H1 (cell line): Measurements from ENCODE around the gene TANC1. TPM values are rescaled to one million over a fixed set of nuclear protein-coding genes. Genes with fewer than 3 reads are reported as not detected.

Experiments used
- CTCF ChIA-PET: fragments of 300-600 bp; sonication (Branson Sonifier 250); formaldehyde crosslinking; loops from one replicate; lab custom pipeline; 2021; ENCODE audit not compliant: partially characterized antibody; lab: Charles Lee
- POLR2A ChIA-PET: fragments of 300-600 bp; sonication (Branson Sonifier 250); formaldehyde crosslinking; loops from one replicate; lab custom pipeline; 2021; ENCODE audit warnings: inconsistent platforms; ENCODE audit not compliant: partially characterized antibody; lab: Charles Lee
- DNase-seq, 2 experiments: peaks; one replicate each; pipeline versions ENCODE4 v3.0.0 to v3.0.0-alpha.2; 2010 to 2022; ENCODE audit warnings: low spot score in 2 of 2, low read depth in 1 of 2, mixed read lengths in 1 of 2
- FAIRE-seq: peaks from 2 replicates; lab custom pipeline; 2011; peaks lifted over from hg19 to GRCh38; lab: Jason Lieb, UNC
- H2AFZ ChIP-seq: 2 replicates; pipeline ENCODE4 v1.8.1; 2012; ENCODE audit warnings: low read length, inconsistent platforms
- H2AK5ac ChIP-seq: 2 replicates; pipeline ENCODE4 v1.6.1; 2013; ENCODE audit warnings: low read depth, low read length
- H2BK120ac ChIP-seq: replicated peaks from 2 replicates; pipeline ENCODE3; 2013; ENCODE audit warnings: low read depth, low read length, inconsistent platforms
- H2BK12ac ChIP-seq: 2 replicates; pipeline ENCODE4 v1.6.1; 2013; ENCODE audit warnings: low read depth, low read length
- H2BK15ac ChIP-seq: 2 replicates; pipeline ENCODE4 v1.6.1; 2013; ENCODE audit warnings: low read length
- H2BK20ac ChIP-seq: 2 replicates; pipeline ENCODE4 v1.6.1; 2013; ENCODE audit warnings: low read length
- H2BK5ac ChIP-seq: 2 replicates; pipeline ENCODE4 v1.6.1; 2013; ENCODE audit warnings: low read depth, low read length
- H3K14ac ChIP-seq: 2 replicates; pipeline ENCODE4 v1.6.1; 2013; ENCODE audit warnings: inconsistent platforms; ENCODE audit not compliant: insufficient read length
- H3K18ac ChIP-seq: 2 replicates; pipeline ENCODE4 v1.6.1; 2013; ENCODE audit warnings: low read length; ENCODE audit errors: extremely low read depth
- H3K23ac ChIP-seq: 2 replicates; pipeline ENCODE4 v1.6.1; 2013; ENCODE audit warnings: inconsistent platforms; ENCODE audit not compliant: insufficient read length
- H3K23me2 ChIP-seq: 2 replicates; pipeline ENCODE4 v1.6.1; 2013; ENCODE audit warnings: low read depth, low read length
- H3K27ac ChIP-seq: 2 replicates; pipeline ENCODE4 v1.6.1; 2011; ENCODE audit warnings: low read depth, low read length, inconsistent platforms
- H3K27me3 ChIP-seq, 4 experiments: replicated peaks in 1 of 4; 1 replicate in 1 of 4; 2 replicates in 3 of 4; pipeline versions ENCODE4 v1.6.1 to v1.8.1; 2011 to 2013; ENCODE audit warnings: low read length in 3 of 4, mild to moderate bottlenecking in 3 of 4, inconsistent platforms in 2 of 4, mixed read lengths in 2 of 4, moderate library complexity in 1 of 4; ENCODE audit not compliant: control insufficient read depth in 3 of 4, insufficient read depth in 3 of 4; ENCODE audit errors: extremely low read depth in 1 of 4
- H3K36me3 ChIP-seq, 4 experiments: 2 replicates each; pipeline versions ENCODE4 v1.6.1 to v1.8.1; 2011 to 2013; ENCODE audit warnings: mild to moderate bottlenecking in 4 of 4, low read length in 3 of 4, moderate library complexity in 2 of 4, control low read depth in 1 of 4, inconsistent platforms in 1 of 4; ENCODE audit not compliant: insufficient read depth in 4 of 4, control insufficient read depth in 2 of 4
- H3K4ac ChIP-seq: replicated peaks from 2 replicates; pipeline ENCODE3; 2013; ENCODE audit warnings: low read length, low read depth, mixed read lengths, inconsistent platforms; ENCODE audit not compliant: insufficient read length
- H3K4me1 ChIP-seq, 4 experiments: replicated peaks in 1 of 4; 1 replicate in 1 of 4; 2 replicates in 3 of 4; pipeline versions ENCODE4 v1.6.1 to v1.8.1; 2011 to 2013; ENCODE audit warnings: low read length in 3 of 4, inconsistent platforms in 2 of 4, mixed read lengths in 1 of 4; ENCODE audit not compliant: insufficient read depth in 4 of 4, control insufficient read depth in 3 of 4
- H3K4me2 ChIP-seq, 2 experiments: 2 replicates each; pipeline versions ENCODE4 v1.6.1 to v1.8.1; 2011 to 2013; ENCODE audit warnings: low read depth in 2 of 2, low read length in 2 of 2, control low read depth in 1 of 2, inconsistent platforms in 1 of 2, mild to moderate bottlenecking in 1 of 2; ENCODE audit not compliant: insufficient read depth in 1 of 2
- H3K4me3 ChIP-seq, 4 experiments: fragments of 200-600, 300-600 bp in 1 of 4; sonication (generic), shearing (Covaris generic), sonication (Bioruptor Twin) in 1 of 4; 2 replicates each; pipeline versions ENCODE4 v1.5.1 to v1.8.1; 2011 to 2016; ENCODE audit warnings: low read length in 4 of 4, low read depth in 3 of 4, control low read depth in 2 of 4, inconsistent platforms in 2 of 4, mild to moderate bottlenecking in 2 of 4, mixed read lengths in 1 of 4, moderate library complexity in 1 of 4; ENCODE audit not compliant: insufficient read depth in 2 of 4; ENCODE audit errors: extremely low read depth in 1 of 4
- H3K56ac ChIP-seq: replicated peaks from 2 replicates; pipeline ENCODE3; 2013; ENCODE audit warnings: low read depth, mild to moderate bottlenecking, mixed read lengths, low read length, inconsistent platforms; ENCODE audit not compliant: insufficient read length
- H3K79me1 ChIP-seq: 2 replicates; pipeline ENCODE4 v1.6.1; 2013; ENCODE audit warnings: low read depth, low read length, control low read depth
- H3K79me2 ChIP-seq, 2 experiments: 2 replicates each; pipeline versions ENCODE4 v1.6.1 to v1.8.1; 2012 to 2013; ENCODE audit warnings: low read length in 2 of 2, mild to moderate bottlenecking in 2 of 2, inconsistent platforms in 1 of 2; ENCODE audit not compliant: insufficient read depth in 2 of 2, control insufficient read depth in 1 of 2
- H3K9ac ChIP-seq, 4 experiments: replicated peaks in 1 of 4; 1 replicate in 1 of 4; 2 replicates in 3 of 4; pipeline versions ENCODE4 v1.6.1 to v1.8.1; 2011 to 2013; ENCODE audit warnings: low read depth in 3 of 4, low read length in 3 of 4, control low read depth in 2 of 4, mild to moderate bottlenecking in 2 of 4, moderate library complexity in 2 of 4, inconsistent platforms in 1 of 4; ENCODE audit errors: extremely low read depth in 1 of 4
- H3K9me3 ChIP-seq, 2 experiments: 2 replicates each; pipeline versions ENCODE4 v1.6.1 to v1.8.1; 2012 to 2013; ENCODE audit warnings: mild to moderate bottlenecking in 2 of 2, moderate library complexity in 2 of 2, control low read depth in 1 of 2, inconsistent platforms in 1 of 2, low read depth in 1 of 2, low read length in 1 of 2, mixed read lengths in 1 of 2; ENCODE audit not compliant: insufficient read depth in 2 of 2
- H4K20me1 ChIP-seq, 2 experiments: replicated peaks in 1 of 2; 2 replicates each; pipeline versions ENCODE3 to v1.8.1; 2011 to 2013; ENCODE audit warnings: inconsistent platforms in 2 of 2, low read length in 2 of 2, mild to moderate bottlenecking in 1 of 2; ENCODE audit not compliant: insufficient read depth in 2 of 2, control insufficient read depth in 1 of 2
- H4K5ac ChIP-seq: 2 replicates; pipeline ENCODE4 v1.6.1; 2013; ENCODE audit warnings: low read length, low read depth, mixed read lengths, inconsistent platforms; ENCODE audit not compliant: insufficient read length
- H4K8ac ChIP-seq: 2 replicates; pipeline ENCODE4 v1.8.0; 2013; ENCODE audit warnings: mild to moderate bottlenecking, moderate library complexity, low read length, inconsistent platforms; ENCODE audit not compliant: insufficient read depth; ENCODE audit errors: extremely low read depth
- H4K91ac ChIP-seq: replicated peaks from 2 replicates; pipeline ENCODE3; 2013; ENCODE audit warnings: low read length, mixed read lengths, inconsistent platforms; ENCODE audit not compliant: insufficient read length
- GTF2F1 ChIP-seq: IDR thresholded peaks from 2 replicates; pipeline ENCODE4 v1.6.1; 2012; ENCODE audit warnings: low read depth, low read length, improper control_type of control experiment, borderline replicate concordance
- HDAC6 ChIP-seq: IDR thresholded peaks from one replicate; pipeline ENCODE4 v1.7.1; 2012; ENCODE audit warnings: low read depth, mild to moderate bottlenecking, inconsistent platforms, low read length, moderate library complexity
- POU5F1 ChIP-seq: IDR thresholded peaks from 2 replicates; pipeline ENCODE4 v1.6.1; 2011; ENCODE audit warnings: low read depth, mild to moderate bottlenecking, low read length, moderate library complexity
- RNF2 ChIP-seq: fragments of 200-900, 300-1000 bp; sonication (generic); IDR thresholded peaks from 2 replicates; pipeline ENCODE4 v1.7.1; 2016; ENCODE audit warnings: borderline replicate concordance, low read depth, mild to moderate bottlenecking, antibody characterized with exemption, low read length; ENCODE audit not compliant: poor library complexity, severe bottlenecking; ENCODE audit errors: missing control alignments
- SIX5 ChIP-seq: IDR thresholded peaks from 2 replicates; pipeline ENCODE4 v1.6.1; 2011; ENCODE audit warnings: mild to moderate bottlenecking, low read depth, low read length
- TBP ChIP-seq: IDR thresholded peaks from 2 replicates; pipeline ENCODE4 v1.6.1; 2011; ENCODE audit warnings: low read depth, low read length, improper control_type of control experiment
- WGBS, 2 experiments: shearing (Covaris generic) in 1 of 2; methylation state at CpG; one replicate each; pipeline versions ENCODE4 v1.1.6 to v1.1.7; 2013 to 2015; ENCODE audit warnings: low lambda C conversion rate in 2 of 2, mixed read lengths in 2 of 2, inconsistent platforms in 1 of 2, low coverage in 1 of 2, missing lambda C conversion rate in 1 of 2; ENCODE audit not compliant: insufficient replicate concordance in 2 of 2, insufficient coverage in 1 of 2, insufficient read length in 1 of 2; ENCODE audit errors: extremely low coverage in 1 of 2, missing lambda C conversion rate in 1 of 2; 5-methylcytosine and 5-hydroxymethylcytosine counted together
- polyA plus RNA-seq, 7 experiments: library from polyadenylated mRNA; depleted of rRNA in 3 of 7; stranded (reverse) in 5 of 7; unstranded in 2 of 7; fragments of >200 nt in 5 of 7; fragments of 200-250 nt in 2 of 7; gene quantifications; 1 replicate in 5 of 7; 2 replicates in 1 of 7; 4 replicates in 1 of 7; pipeline versions ENCODE4 v1.2.1 to v1.2.3, GENCODE V29; 2011 to 2013; ENCODE audit warnings: missing spikeins in 2 of 7, mixed read lengths in 2 of 7
- total RNA-seq: library from RNA; stranded (reverse); fragmentation: NEBNext Ultra II Directional; extraction: Animal tissue kit (Norgen Biotek cat#: 25700); gene quantifications from 2 replicates; pipeline ENCODE4 v1.2.1, GENCODE V29; 2021

The TANC1 gene
- total and polyA plus RNA-seq, 2 of the 8 experiments (the other 6 are each of a cell fraction or from before 2014, with no cell fraction given), result 4.1 to 7.6 TPM

DNA sequence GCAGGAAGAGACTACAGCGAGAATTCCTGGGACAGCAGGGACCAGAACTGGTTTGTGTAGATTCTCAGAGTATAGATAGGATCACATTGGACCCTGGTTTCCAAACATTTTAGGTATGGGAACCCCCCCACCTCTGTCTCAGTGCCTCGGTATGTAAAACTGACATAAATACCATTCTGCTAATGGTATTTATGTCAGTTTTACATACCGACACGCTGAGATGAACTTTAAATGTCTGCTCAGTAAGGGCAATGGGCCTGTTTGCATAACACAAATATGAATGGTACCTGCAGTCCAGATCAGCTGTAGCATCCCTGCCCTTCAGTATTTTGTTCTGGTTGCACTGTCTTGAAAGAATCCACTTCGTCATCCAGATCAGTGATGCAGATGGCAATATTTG is 244.9 kb downstream of the TANC1 start:
- Histone ChIP-seq H2BK20ac (no peak overlapping the region), H3K4me3 (no peak overlapping the region), H2AK5ac (no peak overlapping the region), H3K4me2 (no peak overlapping the region), H3K4me1 (peaks cover 4 to 13% (median 8%) of the 10 kb centered on the region in 4 experiments; a peak in 6 of 7 replicates), H3K23me2 (no peaks in the 10 kb centered on the region), H3K18ac (no peak overlapping the region), H4K91ac (no peak overlapping the region), H4K5ac (no peak overlapping the region), H2AFZ (no peak overlapping the region), H3K14ac (no peak overlapping the region), H3K9me3 (no peaks in the 10 kb centered on the region), H3K27me3 (peaks cover 32 to 73% (median 62%) of the 10 kb centered on the region in 4 experiments), H3K36me3 (no peaks in the 10 kb centered on the region), H2BK120ac (no peak overlapping the region), H3K27ac (no peak overlapping the region), H4K20me1 (peaks cover 11 to 15% of the 10 kb centered on the region in 2 experiments), H2BK12ac (no peak overlapping the region), H3K23ac (no peak overlapping the region), H2BK5ac (no peak overlapping the region), H3K4ac (no peak overlapping the region), H3K79me2 (no peaks in the 10 kb centered on the region), H2BK15ac (no peak overlapping the region), H3K79me1 (no peaks in the 10 kb centered on the region), H4K8ac (no peak overlapping the region), H3K9ac (no peak overlapping the region), H3K56ac (no peak overlapping the region)
- TF ChIP-seq GTF2F1 (no peak), TBP (no peak), RNF2 (no peak), HDAC6 (no peak), SIX5 (no peak), POU5F1 (no peak)
- DNase-seq, result no peak
- 86% methylated on average over 5 of the region's 5 CpGs; no CpG with 5 or more reads in 1 of the 2 experiments for WGBS, 2 experiments
- ChIA-PET CTCF (no interaction called here), POLR2A (no interaction called here)
- no peak for FAIRE-seq
